ENCODE data around the gene JAK1. TPM values are rescaled to one million over a fixed set of nuclear protein-coding genes. Genes with fewer than 3 reads are reported as not detected.

Gene JAK1
- total and polyA plus RNA-seq, 10 of the 15 experiments (the other 5 are each of a cell fraction or from before 2014, with no cell fraction given), result 9.6 to 45.5 (median 35.7) TPM

DNA sequence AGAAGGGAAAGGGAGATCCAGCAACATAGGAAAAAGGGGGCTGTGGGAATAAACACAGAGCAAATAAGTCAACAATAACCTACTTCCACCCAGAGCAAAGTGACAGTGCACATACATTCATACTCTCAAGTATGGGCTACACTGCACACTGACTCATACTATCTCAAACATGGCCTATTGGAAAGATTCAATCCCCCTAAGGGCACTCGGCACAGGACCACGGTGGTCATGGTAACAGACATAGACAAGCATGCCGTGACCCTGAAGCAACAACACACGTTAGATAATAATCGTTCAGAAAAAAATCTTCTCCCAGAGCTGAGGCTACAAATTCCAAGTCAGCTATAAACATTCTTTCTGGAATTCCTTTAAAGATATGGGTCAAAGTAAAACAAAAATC, 16.8 kb upstream of the JAK1 start:
- no peak for FAIRE-seq
- H3K27ac ChIP-seq (ENCODE audit: control insufficient read depth, insufficient read depth), result no peak overlapping the region
- intact Hi-C loops (cut with micrococcal nuclease; ENCODE audit: unreplicated experiment), result no loop called here
- H2AFZ ChIP-seq (ENCODE audit: control insufficient read depth, low read depth, low read length), result no peak overlapping the region
- H4K20me1 ChIP-seq (ENCODE audit: control insufficient read depth, insufficient read depth), result no peaks in the 10 kb centered on the region
- H3K79me2 ChIP-seq (ENCODE audit: control insufficient read depth, insufficient read depth, low read length), result no peaks in the 10 kb centered on the region
- RAD21 ChIA-PET (ENCODE audit: unreplicated experiment), result no interaction called here
- BruUV-seq (replicated peaks), result no TSS peak
- H3K36me3 ChIP-seq (ENCODE audit: control insufficient read depth in 2 of 2, insufficient read depth in 2 of 2, low read length in 1 of 2), result no peaks in the 10 kb centered on the region
- 71% methylated on average over 5 of the region's 5 CpGs for WGBS (ENCODE audit: insufficient coverage, insufficient replicate concordance, low lambda C conversion rate, missing lambda C conversion rate)
- H3K9ac ChIP-seq (ENCODE audit: control insufficient read depth, insufficient read depth, low read length), result no peak overlapping the region
- in situ Hi-C loops (cut with MboI), result no loop called here
- TF ChIP-seq NFYB (IDR thresholded peaks at IDR 0.05; ENCODE audit: insufficient read depth, low read depth, low read length), result no peak
- no peak for TF ChIP-seq NFYA (IDR thresholded peaks at IDR 0.05; ENCODE audit: borderline replicate concordance, low read depth, low read length)
- TF ChIP-seq STAT1 (conservative IDR thresholded peaks at IDR 0.05), result no peak
- TF ChIP-seq, protein P1, sequence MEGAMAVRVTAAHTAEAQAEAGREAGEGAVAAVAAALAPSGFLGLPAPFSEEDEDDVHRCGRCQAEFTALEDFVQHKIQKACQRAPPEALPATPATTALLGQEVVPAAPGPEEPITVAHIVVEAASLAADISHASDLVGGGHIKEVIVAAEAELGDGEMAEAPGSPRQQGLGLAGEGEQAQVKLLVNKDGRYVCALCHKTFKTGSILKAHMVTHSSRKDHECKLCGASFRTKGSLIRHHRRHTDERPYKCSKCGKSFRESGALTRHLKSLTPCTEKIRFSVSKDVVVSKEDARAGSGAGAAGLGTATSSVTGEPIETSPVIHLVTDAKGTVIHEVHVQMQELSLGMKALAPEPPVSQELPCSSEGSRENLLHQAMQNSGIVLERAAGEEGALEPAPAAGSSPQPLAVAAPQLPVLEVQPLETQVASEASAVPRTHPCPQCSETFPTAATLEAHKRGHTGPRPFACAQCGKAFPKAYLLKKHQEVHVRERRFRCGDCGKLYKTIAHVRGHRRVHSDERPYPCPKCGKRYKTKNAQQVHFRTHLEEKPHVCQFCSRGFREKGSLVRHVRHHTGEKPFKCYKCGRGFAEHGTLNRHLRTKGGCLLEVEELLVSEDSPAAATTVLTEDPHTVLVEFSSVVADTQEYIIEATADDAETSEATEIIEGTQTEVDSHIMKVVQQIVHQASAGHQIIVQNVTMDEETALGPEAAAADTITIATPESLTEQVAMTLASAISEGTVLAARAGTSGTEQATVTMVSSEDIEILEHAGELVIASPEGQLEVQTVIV (IDR thresholded peaks at IDR 0.05; ENCODE audit: borderline replicate concordance, partially characterized antibody), result no peak
- TF ChIP-seq SIN3A (IDR thresholded peaks at IDR 0.05; ENCODE audit: low read depth, low read length), result no peak
- no peak for TF ChIP-seq ZNF217 (IDR thresholded peaks at IDR 0.05)
- no peak for TF ChIP-seq MEF2B (IDR thresholded peaks at IDR 0.05; ENCODE audit: partially characterized antibody, poor library complexity, severe bottlenecking)
- TF ChIP-seq, protein P2, sequence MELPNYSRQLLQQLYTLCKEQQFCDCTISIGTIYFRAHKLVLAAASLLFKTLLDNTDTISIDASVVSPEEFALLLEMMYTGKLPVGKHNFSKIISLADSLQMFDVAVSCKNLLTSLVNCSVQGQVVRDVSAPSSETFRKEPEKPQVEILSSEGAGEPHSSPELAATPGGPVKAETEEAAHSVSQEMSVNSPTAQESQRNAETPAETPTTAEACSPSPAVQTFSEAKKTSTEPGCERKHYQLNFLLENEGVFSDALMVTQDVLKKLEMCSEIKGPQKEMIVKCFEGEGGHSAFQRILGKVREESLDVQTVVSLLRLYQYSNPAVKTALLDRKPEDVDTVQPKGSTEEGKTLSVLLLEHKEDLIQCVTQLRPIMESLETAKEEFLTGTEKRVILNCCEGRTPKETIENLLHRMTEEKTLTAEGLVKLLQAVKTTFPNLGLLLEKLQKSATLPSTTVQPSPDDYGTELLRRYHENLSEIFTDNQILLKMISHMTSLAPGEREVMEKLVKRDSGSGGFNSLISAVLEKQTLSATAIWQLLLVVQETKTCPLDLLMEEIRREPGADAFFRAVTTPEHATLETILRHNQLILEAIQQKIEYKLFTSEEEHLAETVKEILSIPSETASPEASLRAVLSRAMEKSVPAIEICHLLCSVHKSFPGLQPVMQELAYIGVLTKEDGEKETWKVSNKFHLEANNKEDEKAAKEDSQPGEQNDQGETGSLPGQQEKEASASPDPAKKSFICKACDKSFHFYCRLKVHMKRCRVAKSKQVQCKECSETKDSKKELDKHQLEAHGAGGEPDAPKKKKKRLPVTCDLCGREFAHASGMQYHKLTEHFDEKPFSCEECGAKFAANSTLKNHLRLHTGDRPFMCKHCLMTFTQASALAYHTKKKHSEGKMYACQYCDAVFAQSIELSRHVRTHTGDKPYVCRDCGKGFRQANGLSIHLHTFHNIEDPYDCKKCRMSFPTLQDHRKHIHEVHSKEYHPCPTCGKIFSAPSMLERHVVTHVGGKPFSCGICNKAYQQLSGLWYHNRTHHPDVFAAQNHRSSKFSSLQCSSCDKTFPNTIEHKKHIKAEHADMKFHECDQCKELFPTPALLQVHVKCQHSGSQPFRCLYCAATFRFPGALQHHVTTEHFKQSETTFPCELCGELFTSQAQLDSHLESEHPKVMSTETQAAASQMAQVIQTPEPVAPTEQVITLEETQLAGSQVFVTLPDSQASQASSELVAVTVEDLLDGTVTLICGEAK (IDR thresholded peaks at IDR 0.05; ENCODE audit: borderline replicate concordance), result no peak
- TF ChIP-seq NR2C2 (IDR thresholded peaks at IDR 0.05; ENCODE audit: borderline replicate concordance, control insufficient read depth, insufficient read length, low read depth), result no peak
- TF ChIP-seq PRDM15 (CRISPR knock-in tag; IDR thresholded peaks at IDR 0.05), result no peak
- H3K9me3 ChIP-seq (replicated peaks; ENCODE audit: control insufficient read depth, insufficient read depth, low read length), result no peaks in the 10 kb centered on the region
- peaks cover 9% of the 10 kb centered on the region for H3K4me1 ChIP-seq (ENCODE audit: control insufficient read depth, insufficient read depth, low read length)
- POLR2A ChIA-PET, result interaction anchor here (0.6 kb wide), 1 partner anchor 31 kb away, joined by 6 read pairs; no protein-coding TSS in a partner anchor
- no peak overlapping the region for H3K4me3 ChIP-seq
- no peak for DNase-seq (ENCODE audit: low read depth, low spot score)
- H3K4me2 ChIP-seq (ENCODE audit: control insufficient read depth, insufficient read depth), result no peak overlapping the region
- CTCF ChIA-PET, result no interaction called here
- H3K27me3 ChIP-seq (replicated peaks in 1 of 2; ENCODE audit: control insufficient read depth in 2 of 2, insufficient read depth in 2 of 2, low read length in 1 of 2), result no peaks in the 10 kb centered on the region; a peak in 2 of 4 replicates
- ATAC-seq, result no peak
- SMC1A ChIA-PET (ENCODE audit: uncharacterized antibody, unreplicated experiment), result interaction anchor here (0.6 to 1.4 kb wide), 2 partner anchors 22 to 429 kb away, joined by 3 read pairs; no protein-coding TSS in a partner anchor
